Activated T-cell treated with anti-CD3 and anti-CD28 coated beads for 1 hour (primary cell): Measurements from ENCODE around the gene APEX1.
"Not testable (repeated sequence)": the region's sequence is repeated elsewhere in the genome, so short reads cannot be mapped to it uniquely, and the experiment has no call there.

Experiments
- DNase-seq: peaks from one replicate; pipeline ENCODE4 v3.0.0-alpha.2; 2020; ENCODE audit warnings: low read depth

APEX1 gene

GRCh38 chr14:20472536-20473169 lies 17.6 kb downstream of the APEX1 start:
- no peak for DNase-seq

GRCh38 chr14:20476776-20477175 lies 21.8 kb downstream of the APEX1 start:
- no peak for DNase-seq

GRCh38 chr14:20477211-20477876 lies 22.3 kb downstream of the APEX1 start:
- no peak for DNase-seq

GRCh38 chr14:20478894-20479293 lies 23.9 kb downstream of the APEX1 start:
- DNase-seq: no peak

- DNase-seq: no peak
These were observed 27.4 kb downstream of the APEX1 start for GRCh38 chr14:20482382-20482781.

- no peak for DNase-seq
These were observed 30.9 kb downstream of the APEX1 start for GRCh38 chr14:20485900-20486299.

GRCh38 chr14:20486684-20487395 lies 31.8 kb downstream of the APEX1 start:
- no peak for DNase-seq

- no peak for DNase-seq
These were observed 32.3 kb downstream of the APEX1 start for GRCh38 chr14:20487396-20487725.

GRCh38 chr14:20489093-20489994 lies 34.3 kb downstream of the APEX1 start:
- DNase-seq: no peak

GRCh38 chr14:20490563-20490962 lies 35.5 kb downstream of the APEX1 start:
- DNase-seq: no peak

- no peak for DNase-seq
These were observed 37.5 kb downstream of the APEX1 start for GRCh38 chr14:20492486-20492885.

- no peak for DNase-seq
These were observed 38.6 kb downstream of the APEX1 start for GRCh38 chr14:20493634-20494033.

GRCh38 chr14:20494935-20495766 lies 40.1 kb downstream of the APEX1 start:
- DNase-seq: no peak

- DNase-seq: no peak
These were observed 43.6 kb downstream of the APEX1 start for GRCh38 chr14:20498622-20499021.

GRCh38 chr14:20499108-20499507 lies 44.1 kb downstream of the APEX1 start:
- no peak for DNase-seq

- no peak for DNase-seq
These were observed 44.9 kb downstream of the APEX1 start for GRCh38 chr14:20499881-20500280.

- no peak for DNase-seq
These were observed 46.3 kb downstream of the APEX1 start for GRCh38 chr14:20501346-20501745.

GRCh38 chr14:20503898-20504297 lies 48.9 kb downstream of the APEX1 start:
- no peak for DNase-seq

GRCh38 chr14:20506276-20506675 lies 51.2 kb downstream of the APEX1 start:
- not testable (repeated sequence) for DNase-seq

GRCh38 chr14:20506752-20507151 lies 51.7 kb downstream of the APEX1 start:
- not testable (repeated sequence) for DNase-seq
